GM23248 (cell line): ENCODE measurements around the gene TRPV2.

ENCODE experiments used
- EZH2 ChIP-seq: fragments of 200-600 bp; sonication (generic); IDR thresholded peaks from 2 replicates; pipeline ENCODE4 v1.6.1; 2018; ENCODE audit warnings: antibody characterized with exemption, mild to moderate bottlenecking; ENCODE audit not compliant: insufficient read depth, poor library complexity, severe bottlenecking
- EZH2phosphoT487 ChIP-seq: fragments of 200-600 bp; sonication (generic); IDR thresholded peaks from 2 replicates; pipeline ENCODE4 v1.6.1; 2018; ENCODE audit warnings: antibody characterized with exemption, moderate library complexity, mild to moderate bottlenecking, low read depth; ENCODE audit not compliant: insufficient read depth

DNA sequence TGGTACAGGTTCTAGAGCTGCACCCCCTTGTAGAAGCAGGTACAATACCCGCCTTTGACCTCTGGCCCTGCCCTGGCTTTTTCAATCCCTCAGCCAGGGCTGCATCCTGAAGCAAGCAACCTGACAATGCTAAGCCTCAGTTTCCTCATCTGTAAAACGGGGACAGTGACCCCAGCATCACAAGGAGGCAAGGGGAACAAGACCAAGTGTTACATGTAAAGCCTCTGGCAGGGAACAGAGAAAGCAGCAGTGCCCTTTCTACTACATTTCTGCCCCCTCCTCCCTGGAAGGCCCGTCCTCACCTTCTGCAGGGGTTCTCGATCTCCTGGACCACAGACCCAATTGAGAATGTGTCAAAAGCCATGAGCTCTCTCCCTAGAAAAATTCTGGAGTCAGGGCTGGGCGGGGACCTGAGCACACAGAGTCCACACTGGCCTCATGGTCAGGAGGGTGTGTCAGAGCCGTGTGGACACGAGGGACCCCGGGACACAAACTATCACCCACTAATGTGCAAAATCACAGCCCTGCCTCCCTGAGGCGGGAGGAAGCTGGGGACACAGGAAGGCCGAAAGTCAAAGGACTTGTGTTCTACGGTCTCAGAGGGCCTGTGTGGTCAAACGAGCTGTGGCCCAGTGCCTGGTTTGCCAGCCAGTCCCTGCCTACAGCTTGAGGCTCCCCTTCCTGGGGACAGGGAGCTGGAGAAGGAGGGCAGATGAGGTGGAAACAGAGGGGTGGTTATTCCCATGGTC, 49.1 kb downstream of the TRPV2 start:
- TF ChIP-seq EZH2 (no peak), EZH2phosphoT487 (no peak)
